ENCODE results near the gene HIGD2A. TPM values are rescaled to one million over a fixed set of nuclear protein-coding genes. Genes with fewer than 3 reads are reported as not detected.

HIGD2A gene
- total and polyA plus RNA-seq, 2 of the 13 experiments (the other 11 are each of a cell fraction or from before 2014, with no cell fraction given), result 89.2 to 146 TPM

DNA sequence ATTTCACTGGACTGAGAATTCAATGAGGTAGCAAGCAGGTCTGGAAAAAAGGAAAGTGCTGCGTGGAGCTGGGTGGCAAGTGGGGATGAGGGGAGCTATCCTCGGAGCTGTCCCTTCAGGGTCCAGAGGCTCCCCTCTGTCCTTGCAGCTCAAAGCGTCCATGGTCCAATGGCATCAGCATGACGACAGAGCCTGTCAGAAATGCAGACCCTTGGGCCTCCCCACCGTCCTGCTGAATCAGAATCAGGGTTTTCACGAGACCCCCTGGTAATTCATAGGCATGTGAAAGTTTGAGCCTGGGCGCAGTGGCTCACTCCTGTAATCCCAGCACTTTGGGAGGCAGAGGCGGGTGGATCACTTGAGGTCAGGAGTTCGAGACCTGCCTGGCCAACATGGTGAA, 5.5 kb downstream of the HIGD2A start:
- WGBS (ENCODE audit: low lambda C conversion rate), result 81% methylated on average over 8 of the region's 9 CpGs
- Histone ChIP-seq H2AFZ (ENCODE audit: low read length) (no peak overlapping the region), H3K4me3 (replicated peaks in 1 of 3; ENCODE audit: insufficient read depth in 1 of 3, low read depth in 2 of 3, low read length in 3 of 3) (no peak overlapping the region), H3K9ac (ENCODE audit: insufficient read depth, low read depth, low read length) (no peak overlapping the region), H3K36me3 (replicated peaks in 1 of 2; ENCODE audit: control insufficient read depth in 1 of 2, insufficient read depth in 2 of 2, low read length in 2 of 2) (peaks cover 2 to 6% of the 10 kb centered on the region in 2 experiments; a peak in 2 of 5 replicates), H3K9me3 (ENCODE audit: low read length) (no peaks in the 10 kb centered on the region), H3K4me1 (ENCODE audit: insufficient read depth, low read length) (peaks cover 10% of the 10 kb centered on the region), H3K27ac (ENCODE audit: extremely low read length, insufficient read depth, low read length) (no peak overlapping the region), H3K27me3 (ENCODE audit: control insufficient read depth in 1 of 2, insufficient read depth in 2 of 2, low read length in 2 of 2) (no peaks in the 10 kb centered on the region; a peak in 1 of 5 replicates), H3K4me2 (ENCODE audit: low read depth, low read length) (no peak overlapping the region), H3K79me2 (ENCODE audit: insufficient read depth, low read length) (peaks cover 6% of the 10 kb centered on the region), H4K20me1 (ENCODE audit: insufficient read depth, low read length) (no peaks in the 10 kb centered on the region; the same call in 1 of the 2 replicates)
- ATAC-seq (no peak), FAIRE-seq (no peak), DNase-seq (ENCODE audit: low spot score) (no peak)
- in situ Hi-C loops (cut with HindIII; ENCODE audit: extremely low pct_ligation_motif_present, low pct_unique_long_range_greater_than_20kb) (no loop called here), intact Hi-C loops (cut with micrococcal nuclease; ENCODE audit: unreplicated experiment) (no loop called here)
- no TSS peak for BruUV-seq (replicated peaks)
- POLR2A ChIA-PET, result no interaction called here
- CTCF ChIA-PET (ENCODE audit: low intra/inter-chr PET ratio, low total read pairs), result no interaction called here
- TF ChIP-seq POLR2AphosphoS5 (IDR thresholded peaks at IDR 0.05; ENCODE audit: low read depth, low read length) (no peak), ESRRA (CRISPR knock-in tag; IDR thresholded peaks at IDR 0.05; ENCODE audit: low read depth) (no peak), CC2D1A (CRISPR knock-in tag; IDR thresholded peaks at IDR 0.05) (no peak), RFXANK (CRISPR knock-in tag; IDR thresholded peaks at IDR 0.05) (no peak), ZNF562 (CRISPR knock-in tag; IDR thresholded peaks at IDR 0.05; ENCODE audit: borderline replicate concordance) (no peak), XRCC5 (optimal IDR thresholded peaks at IDR 0.05; ENCODE audit: low read length) (no peak), HNF4A (CRISPR knock-in tag; IDR thresholded peaks at IDR 0.05) (no peak), NFE2L1 (CRISPR knock-in tag; IDR thresholded peaks at IDR 0.05; ENCODE audit: borderline replicate concordance) (no peak), PPARG (CRISPR knock-in tag; conservative IDR thresholded peaks at IDR 0.05) (no peak), SIX1 (CRISPR knock-in tag; IDR thresholded peaks at IDR 0.05; ENCODE audit: borderline replicate concordance) (no peak), HES4 (CRISPR knock-in tag; IDR thresholded peaks at IDR 0.05; ENCODE audit: borderline replicate concordance) (no peak), ZBTB20 (CRISPR knock-in tag; IDR thresholded peaks at IDR 0.05; ENCODE audit: borderline replicate concordance, low read depth) (no peak), SMARCC2 (IDR thresholded peaks at IDR 0.05) (no peak)
- TF ChIP-seq, protein P1, sequence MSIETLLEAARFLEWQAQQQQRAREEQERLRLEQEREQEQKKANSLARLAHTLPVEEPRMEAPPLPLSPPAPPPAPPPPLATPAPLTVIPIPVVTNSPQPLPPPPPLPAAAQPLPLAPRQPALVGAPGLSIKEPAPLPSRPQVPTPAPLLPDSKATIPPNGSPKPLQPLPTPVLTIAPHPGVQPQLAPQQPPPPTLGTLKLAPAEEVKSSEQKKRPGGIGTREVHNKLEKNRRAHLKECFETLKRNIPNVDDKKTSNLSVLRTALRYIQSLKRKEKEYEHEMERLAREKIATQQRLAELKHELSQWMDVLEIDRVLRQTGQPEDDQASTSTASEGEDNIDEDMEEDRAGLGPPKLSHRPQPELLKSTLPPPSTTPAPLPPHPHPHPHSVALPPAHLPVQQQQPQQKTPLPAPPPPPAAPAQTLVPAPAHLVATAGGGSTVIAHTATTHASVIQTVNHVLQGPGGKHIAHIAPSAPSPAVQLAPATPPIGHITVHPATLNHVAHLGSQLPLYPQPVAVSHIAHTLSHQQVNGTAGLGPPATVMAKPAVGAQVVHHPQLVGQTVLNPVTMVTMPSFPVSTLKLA (IDR thresholded peaks at IDR 0.05), result no peak
- TF ChIP-seq, protein P2, sequence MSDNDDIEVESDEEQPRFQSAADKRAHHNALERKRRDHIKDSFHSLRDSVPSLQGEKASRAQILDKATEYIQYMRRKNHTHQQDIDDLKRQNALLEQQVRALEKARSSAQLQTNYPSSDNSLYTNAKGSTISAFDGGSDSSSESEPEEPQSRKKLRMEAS (IDR thresholded peaks at IDR 0.05), result no peak
- TF ChIP-seq, protein P3, sequence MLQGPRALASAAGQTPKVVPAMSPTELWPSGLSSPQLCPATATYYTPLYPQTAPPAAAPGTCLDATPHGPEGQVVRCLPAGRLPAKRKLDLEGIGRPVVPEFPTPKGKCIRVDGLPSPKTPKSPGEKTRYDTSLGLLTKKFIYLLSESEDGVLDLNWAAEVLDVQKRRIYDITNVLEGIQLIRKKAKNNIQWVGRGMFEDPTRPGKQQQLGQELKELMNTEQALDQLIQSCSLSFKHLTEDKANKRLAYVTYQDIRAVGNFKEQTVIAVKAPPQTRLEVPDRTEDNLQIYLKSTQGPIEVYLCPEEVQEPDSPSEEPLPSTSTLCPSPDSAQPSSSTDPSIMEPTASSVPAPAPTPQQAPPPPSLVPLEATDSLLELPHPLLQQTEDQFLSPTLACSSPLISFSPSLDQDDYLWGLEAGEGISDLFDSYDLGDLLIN (CRISPR knock-in tag; IDR thresholded peaks at IDR 0.05; ENCODE audit: borderline replicate concordance), result no peak
- TF ChIP-seq, protein P4, sequence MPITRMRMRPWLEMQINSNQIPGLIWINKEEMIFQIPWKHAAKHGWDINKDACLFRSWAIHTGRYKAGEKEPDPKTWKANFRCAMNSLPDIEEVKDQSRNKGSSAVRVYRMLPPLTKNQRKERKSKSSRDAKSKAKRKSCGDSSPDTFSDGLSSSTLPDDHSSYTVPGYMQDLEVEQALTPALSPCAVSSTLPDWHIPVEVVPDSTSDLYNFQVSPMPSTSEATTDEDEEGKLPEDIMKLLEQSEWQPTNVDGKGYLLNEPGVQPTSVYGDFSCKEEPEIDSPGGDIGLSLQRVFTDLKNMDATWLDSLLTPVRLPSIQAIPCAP (CRISPR knock-in tag; IDR thresholded peaks at IDR 0.05; ENCODE audit: low read depth), result no peak
- TF ChIP-seq, protein P5, sequence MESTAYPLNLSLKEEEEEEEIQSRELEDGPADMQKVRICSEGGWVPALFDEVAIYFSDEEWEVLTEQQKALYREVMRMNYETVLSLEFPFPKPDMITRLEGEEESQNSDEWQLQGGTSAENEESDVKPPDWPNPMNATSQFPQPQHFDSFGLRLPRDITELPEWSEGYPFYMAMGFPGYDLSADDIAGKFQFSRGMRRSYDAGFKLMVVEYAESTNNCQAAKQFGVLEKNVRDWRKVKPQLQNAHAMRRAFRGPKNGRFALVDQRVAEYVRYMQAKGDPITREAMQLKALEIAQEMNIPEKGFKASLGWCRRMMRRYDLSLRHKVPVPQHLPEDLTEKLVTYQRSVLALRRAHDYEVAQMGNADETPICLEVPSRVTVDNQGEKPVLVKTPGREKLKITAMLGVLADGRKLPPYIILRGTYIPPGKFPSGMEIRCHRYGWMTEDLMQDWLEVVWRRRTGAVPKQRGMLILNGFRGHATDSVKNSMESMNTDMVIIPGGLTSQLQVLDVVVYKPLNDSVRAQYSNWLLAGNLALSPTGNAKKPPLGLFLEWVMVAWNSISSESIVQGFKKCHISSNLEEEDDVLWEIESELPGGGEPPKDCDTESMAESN (CRISPR knock-in tag; conservative IDR thresholded peaks at IDR 0.05), result no peak
- TF ChIP-seq, protein P6, sequence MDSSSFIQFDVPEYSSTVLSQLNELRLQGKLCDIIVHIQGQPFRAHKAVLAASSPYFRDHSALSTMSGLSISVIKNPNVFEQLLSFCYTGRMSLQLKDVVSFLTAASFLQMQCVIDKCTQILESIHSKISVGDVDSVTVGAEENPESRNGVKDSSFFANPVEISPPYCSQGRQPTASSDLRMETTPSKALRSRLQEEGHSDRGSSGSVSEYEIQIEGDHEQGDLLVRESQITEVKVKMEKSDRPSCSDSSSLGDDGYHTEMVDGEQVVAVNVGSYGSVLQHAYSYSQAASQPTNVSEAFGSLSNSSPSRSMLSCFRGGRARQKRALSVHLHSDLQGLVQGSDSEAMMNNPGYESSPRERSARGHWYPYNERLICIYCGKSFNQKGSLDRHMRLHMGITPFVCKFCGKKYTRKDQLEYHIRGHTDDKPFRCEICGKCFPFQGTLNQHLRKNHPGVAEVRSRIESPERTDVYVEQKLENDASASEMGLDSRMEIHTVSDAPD (CRISPR knock-in tag; IDR thresholded peaks at IDR 0.05), result no peak

Data from HepG2 (cell line).